HG02759 (cell line): ENCODE data around the gene TAF11L2.
"Not testable (repeated sequence)": the region's sequence is repeated elsewhere in the genome, so short reads cannot be mapped to it uniquely, and the experiment has no call there.

ENCODE experiments used
- ATAC-seq: cut with Tn5 transposase; IDR thresholded peaks from one replicate; pipeline ENCODE4 v1.9.1; 2021; ENCODE audit warnings: mild to moderate bottlenecking, moderate library complexity; ENCODE audit not compliant: unreplicated experiment

Gene TAF11L2

DNA sequence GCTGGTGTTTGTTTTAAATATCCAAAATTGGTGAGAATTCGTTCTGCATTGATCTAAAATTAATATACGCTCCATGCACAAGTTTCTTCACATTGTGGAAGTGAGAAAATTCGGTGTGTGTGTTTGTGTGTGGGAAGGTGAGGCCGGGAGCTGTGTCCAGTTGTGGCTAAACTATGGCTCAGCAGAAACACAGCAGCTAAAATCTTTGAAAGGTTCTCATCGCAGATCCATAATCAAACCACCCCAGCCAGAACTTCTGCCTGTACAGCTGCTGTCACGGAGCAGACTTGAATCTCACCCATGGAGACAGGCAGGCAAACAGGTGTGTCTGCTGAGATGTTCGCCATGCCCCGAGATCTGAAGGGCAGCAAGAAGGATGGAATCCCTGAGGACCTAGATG is at the start of gene TAF11L2:
Gene TAF11L2 (plus strand): TSS at position 301 of the 400 bp plus-strand sequence.
- ATAC-seq: not testable (repeated sequence)

GRCh38 chr5:17448877-17449276 is 49.2 kb upstream of the TAF11L2 start:
- ATAC-seq: no peak

- ATAC-seq: no peak
Measured at GRCh38 chr5:17452936-17453335, 45.1 kb upstream of the TAF11L2 start.

DNA sequence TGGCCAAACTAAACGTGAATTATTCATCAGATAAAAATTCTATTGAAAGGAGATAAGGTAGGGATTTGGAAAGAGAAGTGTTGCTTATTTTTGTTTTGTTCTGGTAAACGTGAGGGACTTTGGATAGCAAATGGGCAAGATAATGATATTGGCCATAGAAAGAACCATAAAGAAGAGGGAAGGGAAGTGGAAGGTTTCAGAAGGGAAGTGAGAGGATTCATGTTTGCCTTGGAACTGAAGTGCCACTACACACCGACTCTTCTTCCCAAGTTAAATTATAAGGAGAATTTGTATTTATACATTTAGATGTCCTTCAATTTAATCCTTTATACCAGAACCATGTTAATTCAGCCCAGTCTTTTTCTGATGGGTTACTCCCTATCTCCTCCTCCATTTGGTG is 42.1 kb upstream of the TAF11L2 start:
- no peak for ATAC-seq

- ATAC-seq: no peak
Measured at GRCh38 chr5:17461793-17462192, 36.2 kb upstream of the TAF11L2 start.

DNA sequence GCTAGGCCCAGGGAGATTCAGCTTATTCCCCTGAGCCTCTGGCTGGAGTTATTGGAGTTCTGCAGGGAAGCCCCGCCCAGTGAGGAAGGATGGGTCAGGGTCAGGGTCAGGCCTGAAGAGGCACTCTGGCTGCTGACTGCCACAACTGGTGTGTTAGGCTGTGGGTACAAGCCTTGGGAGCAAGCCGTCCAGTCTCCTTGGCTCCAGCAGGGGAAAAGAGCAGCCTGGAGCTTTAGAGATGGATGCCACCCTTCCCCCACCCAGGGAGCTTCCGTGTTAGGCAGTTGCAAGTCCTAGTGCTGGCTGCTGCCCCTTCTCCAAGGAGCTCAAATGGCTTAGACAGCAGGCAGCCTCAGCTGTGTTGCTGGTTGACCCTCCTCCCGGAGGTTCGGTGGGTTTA is 34.4 kb upstream of the TAF11L2 start:
- ATAC-seq: no peak

DNA sequence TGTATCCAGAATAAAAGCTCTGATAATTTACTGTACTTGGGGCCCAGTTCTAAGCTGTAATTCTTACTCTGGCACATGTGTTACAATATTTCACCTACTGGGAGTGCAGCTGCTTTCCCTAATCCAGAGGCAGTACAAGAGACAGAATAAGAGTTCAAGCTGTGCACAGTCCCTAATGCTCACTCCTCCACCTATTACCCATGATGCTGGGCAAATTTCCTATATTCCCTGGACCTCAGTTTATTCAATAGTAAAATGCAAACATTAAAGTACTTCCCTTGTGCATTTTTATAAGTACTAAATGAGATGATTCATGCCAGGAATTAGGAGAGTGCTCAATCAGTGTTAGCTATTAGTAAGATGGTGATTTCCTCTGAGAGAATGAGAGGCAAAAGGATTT is 28.0 kb upstream of the TAF11L2 start:
- no peak for ATAC-seq

DNA sequence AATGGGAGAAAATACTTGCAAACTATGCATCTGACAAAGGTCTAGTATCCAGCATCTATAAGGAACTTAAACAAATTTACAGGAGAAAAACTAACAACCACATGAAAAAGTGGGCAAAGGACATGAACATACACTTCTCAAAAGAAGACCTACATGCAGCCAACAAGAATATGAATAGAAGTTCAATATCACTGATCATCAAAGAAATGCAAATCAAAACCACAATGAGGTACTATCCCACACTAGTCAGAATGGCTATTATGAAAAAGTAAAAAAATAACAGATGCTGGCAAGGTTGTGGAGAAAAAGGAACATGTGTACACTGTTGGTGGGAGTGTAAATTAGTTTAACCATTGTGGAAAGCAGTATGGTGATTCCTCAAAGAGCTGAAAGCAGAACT is 23.0 kb upstream of the TAF11L2 start:
- not testable (repeated sequence) for ATAC-seq

DNA sequence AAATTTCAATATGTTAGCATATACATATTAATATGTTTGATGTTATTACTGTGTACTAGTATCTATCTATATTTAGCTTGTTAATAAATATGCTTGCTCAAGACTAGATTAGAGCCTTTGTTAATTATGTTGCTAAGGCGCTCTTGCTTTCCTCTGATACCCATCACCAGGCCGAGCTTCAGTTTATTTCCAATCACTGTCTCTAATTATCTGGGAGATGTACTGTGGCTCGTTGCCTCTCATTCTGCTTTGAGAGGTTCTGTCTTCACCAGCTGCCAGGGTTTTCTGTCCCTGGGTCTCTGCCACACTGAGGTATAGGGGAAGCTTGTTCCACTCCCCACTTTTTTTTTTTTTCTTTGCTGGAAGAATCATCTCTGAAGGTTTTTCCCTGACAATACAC is 21.0 kb upstream of the TAF11L2 start:
- ATAC-seq: no peak

GRCh38 chr5:17477573-17478265 is 20.3 kb upstream of the TAF11L2 start:
- ATAC-seq: no peak

- no peak for ATAC-seq
Measured at GRCh38 chr5:17481378-17481777, 16.7 kb upstream of the TAF11L2 start.

GRCh38 chr5:17482790-17483189 is 15.2 kb upstream of the TAF11L2 start:
- ATAC-seq: no peak

DNA sequence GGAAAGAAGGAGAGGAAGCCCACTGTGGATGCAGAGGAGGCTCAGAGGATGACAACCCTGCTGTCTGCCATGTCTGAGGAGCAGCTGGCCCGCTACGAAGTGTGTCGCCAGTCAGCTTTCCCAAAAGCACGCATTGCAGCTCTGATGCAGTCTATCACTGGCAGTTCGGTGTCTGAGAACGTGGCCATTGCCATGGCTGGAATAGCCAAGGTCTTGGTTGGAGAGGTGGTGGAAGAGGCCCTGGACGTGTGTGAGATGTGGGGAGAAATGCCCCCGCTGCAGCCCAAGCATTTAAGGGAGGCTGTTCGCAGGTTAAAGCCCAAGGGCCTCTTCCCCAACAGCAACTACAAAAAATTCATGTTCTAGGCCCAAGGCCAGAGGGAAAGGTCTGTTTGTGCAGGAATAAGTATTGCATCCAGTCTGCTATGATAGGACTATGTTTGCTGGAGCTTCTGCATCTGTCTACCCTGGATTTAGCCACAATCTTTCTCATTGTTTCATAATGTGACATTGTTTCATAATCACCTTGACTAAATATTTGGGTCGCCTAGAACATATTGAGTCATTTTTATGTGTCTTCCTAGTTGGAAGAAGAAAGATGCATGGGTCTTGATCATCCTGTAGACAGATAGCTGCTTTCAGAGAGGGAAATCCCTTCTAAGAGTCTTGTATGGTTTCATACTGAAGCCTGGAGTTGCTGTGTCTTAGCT is 11.4 kb upstream of the TAF11L2 start:
- ATAC-seq: not testable (repeated sequence)

GRCh38 chr5:17487174-17487512 is 10.9 kb upstream of the TAF11L2 start:
- no peak for ATAC-seq

DNA sequence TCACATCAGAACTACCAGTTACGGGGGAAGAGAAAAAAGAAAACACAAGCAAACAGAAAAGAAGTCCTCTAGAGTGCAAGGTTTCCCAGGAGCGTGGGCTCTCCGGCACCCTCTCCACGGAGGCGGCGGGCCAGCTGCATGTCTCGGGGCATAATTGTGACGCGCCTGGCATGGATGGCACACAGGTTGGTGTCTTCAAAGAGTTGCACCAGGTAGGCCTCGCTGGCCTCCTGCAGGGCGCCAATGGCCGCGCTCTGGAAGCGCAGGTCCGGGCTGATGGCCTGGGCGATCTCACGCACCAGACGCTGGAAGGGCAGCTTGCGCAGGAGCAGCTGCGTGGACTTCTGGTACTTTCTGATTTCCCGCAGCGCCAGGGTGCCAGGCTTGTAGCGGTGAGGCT is 6.8 kb upstream of the TAF11L2 start:
- not testable (repeated sequence) for ATAC-seq

DNA sequence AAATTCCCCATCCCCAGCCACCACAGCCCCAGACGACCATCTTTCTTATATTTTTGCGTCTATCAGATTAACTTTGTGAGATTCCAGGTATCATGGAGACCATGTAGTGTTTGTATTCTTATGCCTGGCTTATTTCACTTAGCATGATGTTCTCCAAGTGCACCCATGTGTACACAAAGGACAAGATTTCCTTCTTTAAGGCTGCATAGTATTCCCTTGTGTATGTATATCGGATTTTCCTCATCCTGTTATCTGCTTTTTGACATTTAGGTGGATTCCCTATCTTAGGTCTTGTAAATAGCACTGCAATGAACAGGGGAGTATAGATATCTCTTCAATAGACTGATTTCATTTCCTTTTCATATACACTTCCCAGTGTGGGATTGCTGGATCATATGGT is 5.3 kb upstream of the TAF11L2 start:
- ATAC-seq: no peak

- no peak for ATAC-seq
Measured at GRCh38 chr5:17497446-17497845, 585 bp upstream of the TAF11L2 start.

DNA sequence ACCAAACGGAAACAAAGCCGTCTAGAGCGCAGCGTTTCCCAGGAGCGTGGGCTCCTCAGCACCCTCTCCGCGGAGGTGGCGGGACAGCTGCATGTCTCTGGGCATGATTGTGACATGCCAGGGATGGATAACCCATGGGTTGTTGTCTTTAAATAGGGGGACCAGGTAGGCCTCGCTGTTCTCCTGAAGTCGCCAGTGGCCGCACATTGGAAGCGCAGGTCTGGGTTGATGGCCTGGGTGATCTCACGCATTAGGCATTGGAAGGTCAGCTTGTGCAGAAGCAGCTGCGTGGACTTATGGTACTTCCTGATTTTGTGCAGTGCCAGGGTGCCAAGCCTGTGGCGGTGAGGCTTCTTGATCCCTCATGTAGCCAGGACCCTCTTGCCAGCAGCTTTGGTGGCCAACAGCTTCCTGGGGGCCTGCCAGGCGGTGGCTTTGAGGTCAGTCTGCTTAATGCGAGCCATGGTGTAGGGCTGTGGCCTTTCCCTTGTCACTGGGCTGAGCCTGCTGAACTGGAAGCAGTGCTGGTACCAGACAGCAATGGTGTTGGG is 13.8 kb downstream of the TAF11L2 start:
- no peak for ATAC-seq

GRCh38 chr5:17517526-17517925 is 19.5 kb downstream of the TAF11L2 start:
- not testable (repeated sequence) for ATAC-seq

DNA sequence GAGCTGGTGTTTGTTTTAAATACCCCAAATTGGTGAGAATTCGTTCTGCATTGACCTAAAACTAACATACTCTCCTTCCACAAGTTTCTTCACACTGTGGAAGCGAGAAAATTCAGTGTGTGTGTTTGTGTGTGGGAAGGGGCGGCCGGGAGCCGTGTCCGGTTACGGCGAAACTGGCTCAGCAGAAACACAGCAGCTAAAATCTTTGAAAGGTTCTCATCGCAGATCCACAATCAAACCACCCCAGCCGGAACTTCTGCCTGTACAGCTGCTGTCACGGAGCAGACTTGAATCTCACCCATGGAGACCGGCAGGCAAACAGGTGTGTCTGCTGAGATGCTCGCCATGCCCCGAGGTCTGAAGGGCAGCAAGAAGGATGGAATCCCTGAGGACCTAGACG is 20.0 kb downstream of the TAF11L2 start, which contains the start of gene TAF11L3:
Gene TAF11L3 (plus strand): TSS at position 301 of the 400 bp plus-strand sequence.
- not testable (repeated sequence) for ATAC-seq

- not testable (repeated sequence) for ATAC-seq
Measured at GRCh38 chr5:17519508-17519907, 21.5 kb downstream of the TAF11L2 start.

- not testable (repeated sequence) for ATAC-seq
Measured at GRCh38 chr5:17521501-17521900, 23.5 kb downstream of the TAF11L2 start, which contains the start of gene TAF11L4. Gene TAF11L4 (plus strand): TSS chr5:17521801.
